ENCODE measurements around the gene MED15. TPM values are rescaled to one million over a fixed set of nuclear protein-coding genes. Genes with fewer than 3 reads are reported as not detected.
A peak's percentile ranks its signal among the peaks of the same experiment; 100 is the strongest.

Gene MED15
- total and polyA plus RNA-seq, 2 of the 4 experiments (the other 2 are of a cell fraction): 19.0 to 68.8 TPM

DNA sequence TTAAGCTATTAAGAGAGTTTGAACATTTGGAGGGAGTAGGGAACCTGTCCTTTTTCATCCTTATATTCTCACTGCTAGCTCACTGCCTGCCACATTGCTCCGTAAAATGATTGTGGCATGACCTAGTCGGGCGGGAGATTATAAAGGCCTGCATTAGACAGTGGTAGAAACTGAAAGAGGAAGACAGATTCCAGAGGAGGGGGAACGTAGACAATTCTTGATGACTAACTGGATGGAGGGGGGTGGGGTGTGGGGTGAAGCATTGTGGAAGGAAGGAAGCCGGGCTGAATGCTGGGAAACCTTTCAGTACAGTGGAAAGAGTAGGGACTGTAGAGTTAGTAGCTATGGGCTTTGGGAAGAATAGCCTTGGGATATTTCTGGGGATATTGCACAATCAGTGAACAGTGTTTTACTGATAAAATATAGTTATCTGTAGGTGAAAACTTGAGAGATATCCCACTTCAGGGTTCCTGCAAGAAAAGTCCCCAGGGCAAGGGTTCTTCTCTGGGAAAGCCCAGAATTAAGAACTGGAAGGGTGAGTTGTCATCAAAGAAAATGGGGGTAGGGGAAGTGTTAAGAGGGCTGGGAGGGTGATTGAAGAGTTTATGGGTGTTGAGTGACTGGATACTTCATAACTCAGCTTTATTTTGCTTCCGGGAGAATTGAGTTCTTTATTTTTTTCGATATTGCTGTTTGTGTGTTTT, 2.1 kb downstream of the MED15 start (continued):
- TF ChIP-seq FOS (IDR thresholded peaks at IDR 0.05; ENCODE audit: low read depth, low read length) (peak; percentile 77), MAZ (IDR thresholded peaks at IDR 0.05; ENCODE audit: borderline replicate concordance, low read depth, low read length) (peak; percentile 100)

DNA sequence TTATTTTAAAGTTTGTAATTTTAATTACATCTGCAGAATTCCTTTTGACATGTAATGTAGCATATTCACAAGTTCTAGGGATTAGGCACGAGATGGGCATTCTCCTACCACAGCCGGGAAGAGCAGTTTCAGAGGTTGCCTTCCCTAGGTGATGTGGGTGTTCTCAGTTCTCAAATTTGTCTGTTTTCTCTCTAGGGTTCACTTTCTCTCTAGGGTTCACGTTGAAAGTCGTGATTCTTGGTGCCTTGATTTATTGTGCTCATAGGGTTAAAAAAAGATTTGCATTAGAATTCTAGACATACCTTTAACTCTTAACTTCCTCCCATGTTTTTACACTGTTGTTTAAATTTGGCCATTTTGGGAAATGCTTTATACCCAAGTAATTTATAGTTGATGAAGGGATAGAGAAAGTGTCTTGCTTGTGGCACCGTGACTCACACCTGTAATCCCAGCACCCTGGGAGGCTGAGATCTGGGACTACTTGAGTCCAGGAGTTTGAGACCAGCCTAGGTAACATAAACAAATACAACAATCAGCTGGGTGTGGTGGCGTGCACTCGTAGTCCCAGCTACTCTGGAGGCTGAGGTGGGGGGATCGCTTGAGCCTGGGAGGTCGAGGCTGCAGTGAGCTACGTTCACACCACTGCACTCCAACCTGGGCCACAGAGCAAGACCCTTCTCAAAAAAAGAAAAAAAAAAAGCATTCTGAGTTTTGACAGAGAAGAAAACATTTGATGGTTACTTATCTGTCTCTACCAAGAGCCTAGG, 3.6 kb downstream of the MED15 start:
- peaks cover 3 to 54% of the 10 kb centered on the region in 2 experiments for H3K79me1 ChIP-seq (ENCODE audit: low read depth in 1 of 2, low read length in 2 of 2)
- in situ Hi-C loops (cut with MboI; ENCODE audit: low sequenced_read_pairs): loop anchor here (5.0 kb wide), 1 partner anchor 46 kb away; no protein-coding TSS in a partner anchor
- 0 out of 2 replicates have a peak overlapping the region, but pooled peaks have one; percentile 16 for H3K14ac ChIP-seq (replicated peaks; ENCODE audit: low read depth, low read length)
- peak overlapping the region in 1 of 2 experiments; percentile 8; a peak in 1 of 4 replicates for H4K8ac ChIP-seq (ENCODE audit: low read depth in 2 of 2, low read length in 2 of 2)
- no peak overlapping the region for H2BK15ac ChIP-seq (ENCODE audit: low read depth, low read length)
- no peak overlapping the region; the same call in 1 of the 2 replicates for H2AK5ac ChIP-seq (ENCODE audit: low read depth, low read length)
- WGBS, 2 experiments (ENCODE audit: extremely low coverage in 2 of 2, insufficient read length in 1 of 2): no CpG with 5 or more reads among the region's 10 CpGs
- dilution Hi-C loops (cut with HindIII; ENCODE audit: low sequenced_read_pairs, unreplicated experiment): no loop called here
- H2AK9ac ChIP-seq (replicated peaks; ENCODE audit: low read depth, low read length, poor library complexity): no peak overlapping the region
- ChIA-PET CTCF (no interaction called here), POLR2A (ENCODE audit: unreplicated experiment) (interaction anchor here (1.1 kb wide), 1 partner anchor 58 kb away, joined by 5 read pairs; no protein-coding TSS in a partner anchor)
- intact Hi-C loops (cut with micrococcal nuclease): no loop called here
- no peak overlapping the region for H3K18ac ChIP-seq (ENCODE audit: low read depth, low read length)
- H2BK120ac ChIP-seq (ENCODE audit: low read depth, low read length): no peak overlapping the region
- H2AFZ ChIP-seq (replicated peaks; ENCODE audit: low read length, poor library complexity): no peak overlapping the region
- H3K9ac ChIP-seq (ENCODE audit: low read depth, low read length): no peak overlapping the region; the same call in 1 of the 2 replicates
- H4K20me1 ChIP-seq (ENCODE audit: insufficient read depth, low read length): peaks cover 68% of the 10 kb centered on the region
- H2BK5ac ChIP-seq (ENCODE audit: low read depth, low read length, poor library complexity, severe bottlenecking): no peak overlapping the region
- DNase-seq (no peak), ATAC-seq (ENCODE audit: low read depth) (no peak)
- H3K56ac ChIP-seq (ENCODE audit: extremely low read depth, insufficient read depth, low read length): no peak overlapping the region
- no peak overlapping the region for H3K4ac ChIP-seq (ENCODE audit: low read depth, low read length)
- peak overlapping the region; percentile 18; the same call in 1 of the 2 replicates for H3K4me2 ChIP-seq (ENCODE audit: low read depth, low read length)
- peaks cover 23% of the 10 kb centered on the region for H3K9me1 ChIP-seq (ENCODE audit: insufficient read depth, low read length)
- H3K23ac ChIP-seq (ENCODE audit: low read depth, low read length): no peak overlapping the region
- H3K27me3 ChIP-seq (ENCODE audit: control insufficient read depth, insufficient read depth, low read length): no peaks in the 10 kb centered on the region
- peak overlapping the region; percentile 15; the same call in 1 of the 2 replicates for H3K27ac ChIP-seq (ENCODE audit: insufficient read depth, low read length)
- H4K5ac ChIP-seq (ENCODE audit: low read depth, low read length): no peak overlapping the region
- BruUV-seq (replicated peaks): no TSS peak
- no peak overlapping the region for H3K4me3 ChIP-seq (ENCODE audit: insufficient read depth, low read depth, low read length)
- no peak overlapping the region for H4K91ac ChIP-seq (ENCODE audit: insufficient read depth, low read depth, low read length)
- H2BK20ac ChIP-seq (ENCODE audit: low read depth, low read length): no peak overlapping the region
- H3K4me1 ChIP-seq (ENCODE audit: control insufficient read depth, insufficient read depth, low read length): peaks cover 20% of the 10 kb centered on the region
- H3K36me3 ChIP-seq (ENCODE audit: control insufficient read depth, insufficient read depth, low read length): peaks cover 11% of the 10 kb centered on the region
- H3K9me3 ChIP-seq (ENCODE audit: control insufficient read depth, insufficient read depth, low read length): no peaks in the 10 kb centered on the region
- no peak for TF ChIP-seq MXI1 (IDR thresholded peaks at IDR 0.05; ENCODE audit: borderline replicate concordance, low read depth, low read length)
- no peak for TF ChIP-seq NFE2L2 (IDR thresholded peaks at IDR 0.05; ENCODE audit: low read depth, low read length)
- no peak for TF ChIP-seq MAZ (IDR thresholded peaks at IDR 0.05; ENCODE audit: borderline replicate concordance, low read depth, low read length)
- TF ChIP-seq RCOR1 (IDR thresholded peaks at IDR 0.05; ENCODE audit: insufficient replicate concordance, low read length): no peak
- no peak for TF ChIP-seq CEBPB (IDR thresholded peaks at IDR 0.05; ENCODE audit: low read depth, low read length)
- TF ChIP-seq, protein P1, sequence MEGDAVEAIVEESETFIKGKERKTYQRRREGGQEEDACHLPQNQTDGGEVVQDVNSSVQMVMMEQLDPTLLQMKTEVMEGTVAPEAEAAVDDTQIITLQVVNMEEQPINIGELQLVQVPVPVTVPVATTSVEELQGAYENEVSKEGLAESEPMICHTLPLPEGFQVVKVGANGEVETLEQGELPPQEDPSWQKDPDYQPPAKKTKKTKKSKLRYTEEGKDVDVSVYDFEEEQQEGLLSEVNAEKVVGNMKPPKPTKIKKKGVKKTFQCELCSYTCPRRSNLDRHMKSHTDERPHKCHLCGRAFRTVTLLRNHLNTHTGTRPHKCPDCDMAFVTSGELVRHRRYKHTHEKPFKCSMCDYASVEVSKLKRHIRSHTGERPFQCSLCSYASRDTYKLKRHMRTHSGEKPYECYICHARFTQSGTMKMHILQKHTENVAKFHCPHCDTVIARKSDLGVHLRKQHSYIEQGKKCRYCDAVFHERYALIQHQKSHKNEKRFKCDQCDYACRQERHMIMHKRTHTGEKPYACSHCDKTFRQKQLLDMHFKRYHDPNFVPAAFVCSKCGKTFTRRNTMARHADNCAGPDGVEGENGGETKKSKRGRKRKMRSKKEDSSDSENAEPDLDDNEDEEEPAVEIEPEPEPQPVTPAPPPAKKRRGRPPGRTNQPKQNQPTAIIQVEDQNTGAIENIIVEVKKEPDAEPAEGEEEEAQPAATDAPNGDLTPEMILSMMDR (conservative IDR thresholded peaks at IDR 0.05; ENCODE audit: low read depth, low read length): no peak
- TF ChIP-seq CHD1 (IDR thresholded peaks at IDR 0.05; ENCODE audit: low read depth, low read length): no peak
- TF ChIP-seq POLR2A (IDR thresholded peaks at IDR 0.05; ENCODE audit: low read depth, low read length): no peak
- TF ChIP-seq RFX5 (IDR thresholded peaks at IDR 0.05; ENCODE audit: low read depth, low read length): no peak
- no peak for TF ChIP-seq MAFK (IDR thresholded peaks at IDR 0.05; ENCODE audit: low read depth, low read length)
- no peak for TF ChIP-seq FOS (IDR thresholded peaks at IDR 0.05; ENCODE audit: low read depth, low read length)
- TF ChIP-seq BHLHE40 (IDR thresholded peaks at IDR 0.05; ENCODE audit: low read depth, low read length): no peak
- no peak for TF ChIP-seq SMC3 (IDR thresholded peaks at IDR 0.05; ENCODE audit: low read depth, low read length)
- TF ChIP-seq RAD21 (IDR thresholded peaks at IDR 0.05; ENCODE audit: low read length): no peak

Data from IMR-90 (cell line).